WTC11 (cell line): ENCODE measurements around the gene WNT6.

Experiments used
- CBFB ChIP-seq: sonication (generic); formaldehyde crosslinking; IDR thresholded peaks from 2 replicates; pipeline ENCODE4 v1.8.1; 2022; ENCODE audit warnings: mild to moderate bottlenecking, low read depth, missing genetic modification reagents
- CREB1 ChIP-seq: sonication (generic); formaldehyde crosslinking; IDR thresholded peaks from 2 replicates; pipeline ENCODE4 v1.8.0; 2023; ENCODE audit warnings: mild to moderate bottlenecking, missing genetic modification reagents
- CTCF ChIP-seq: fragments of 200-600 bp; IDR thresholded peaks from 2 replicates; pipeline ENCODE4 v1.8.0; 2022; ENCODE audit warnings: antibody characterized with exemption
- FOXP4 ChIP-seq: sonication (generic); formaldehyde crosslinking; IDR thresholded peaks from 2 replicates; pipeline ENCODE4 v1.8.0; 2022; ENCODE audit warnings: mild to moderate bottlenecking, missing genetic modification reagents
- IRF1 ChIP-seq: sonication (generic); formaldehyde crosslinking; IDR thresholded peaks from 2 replicates; pipeline ENCODE4 v1.8.0; 2023; ENCODE audit warnings: missing genetic modification reagents
- MYBL2 ChIP-seq: sonication (generic); formaldehyde crosslinking; IDR thresholded peaks from 2 replicates; pipeline ENCODE4 v1.8.1; 2023; ENCODE audit warnings: mild to moderate bottlenecking, moderate library complexity, missing genetic modification reagents
- NR1H2 ChIP-seq: sonication (generic); formaldehyde crosslinking; IDR thresholded peaks from 2 replicates; pipeline ENCODE4 v1.9.0; 2021; ENCODE audit warnings: mild to moderate bottlenecking, moderate library complexity, missing genetic modification reagents
- NR3C1 ChIP-seq: sonication (generic); formaldehyde crosslinking; conservative IDR thresholded peaks from 2 replicates; pipeline ENCODE4 v1.8.1; 2023; ENCODE audit warnings: low read depth, mild to moderate bottlenecking, missing genetic modification reagents
- ZNF281 ChIP-seq: sonication (generic); formaldehyde crosslinking; IDR thresholded peaks from 2 replicates; pipeline ENCODE4 v1.8.0; 2023; ENCODE audit warnings: mild to moderate bottlenecking, missing genetic modification reagents

DNA sequence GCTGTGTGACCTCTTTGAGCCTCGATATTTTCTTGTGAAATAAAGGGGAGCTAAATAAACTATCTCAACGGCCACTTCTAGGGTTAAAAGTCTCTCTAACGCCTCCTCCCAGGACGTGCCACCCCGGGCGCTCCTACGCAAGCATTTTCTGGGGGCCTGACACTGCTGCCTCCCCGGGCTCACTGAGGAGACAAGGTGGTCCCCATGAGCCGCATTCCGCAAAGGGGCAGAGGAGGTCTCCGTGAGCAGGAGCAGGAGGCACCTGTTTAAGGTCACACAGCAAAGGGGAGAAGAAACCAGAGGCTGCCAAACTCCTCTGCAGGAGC, 20.1 kb downstream of the WNT6 start:
- TF ChIP-seq CBFB (CRISPR knock-in tag) (no peak), CTCF (no peak), NR1H2 (CRISPR knock-in tag) (no peak), IRF1 (CRISPR knock-in tag) (no peak), CREB1 (CRISPR knock-in tag) (no peak), NR3C1 (CRISPR knock-in tag) (no peak), MYBL2 (CRISPR knock-in tag) (no peak), FOXP4 (CRISPR knock-in tag) (no peak), ZNF281 (CRISPR knock-in tag) (no peak)
